Upper lobe of right lung (tissue), 1 donor: Measurements from ENCODE around the gene CRIP3. TPM values are rescaled to one million over a fixed set of nuclear protein-coding genes. Genes with fewer than 3 reads are reported as not detected.

ENCODE experiments used
- ATAC-seq: fragments of 200-7000 bp; cut with Tn5 transposase; one replicate; pipeline ENCODE4 v1.9.1; 2020; ENCODE audit warnings: mild to moderate bottlenecking, moderate library complexity
- DNase-seq: peaks from one replicate; pipeline ENCODE4 v3.0.0-alpha.2; 2020
- H3K27ac ChIP-seq: fragments of 200-600 bp; one replicate; pipeline ENCODE4 v1.8.0; 2022
- H3K27me3 ChIP-seq: fragments of 200-600 bp; one replicate; pipeline ENCODE4 v1.8.0; 2022; ENCODE audit warnings: mild to moderate bottlenecking
- H3K36me3 ChIP-seq: fragments of 200-600 bp; one replicate; pipeline ENCODE4 v1.8.0; 2022
- H3K4me1 ChIP-seq: fragments of 200-600 bp; one replicate; pipeline ENCODE4 v1.8.0; 2022
- H3K4me3 ChIP-seq: fragments of 200-600 bp; one replicate; pipeline ENCODE4 v1.8.0; 2022; ENCODE audit warnings: mild to moderate bottlenecking
- H3K9me3 ChIP-seq: fragments of 200-600 bp; one replicate; pipeline ENCODE4 v1.8.0; 2022
- intact Hi-C: fragments of 100-400 bp; cut with DNase I; formaldehyde crosslinking; loops from one replicate; pipeline ENCODE4 v1.11.0; 2022
- total RNA-seq: library from RNA; stranded (reverse); fragmentation: NEBNext Ultra II Directional; extraction: Animal tissue kit (Norgen Biotek cat#: 25700); gene quantifications from one replicate; pipeline ENCODE4 v1.2.1, GENCODE V29; 2021
- TF ChIP-seq, protein P1 (sequence below): fragments of 200-600 bp; IDR thresholded peaks from one replicate; pipeline ENCODE4 v1.8.0; 2022; ENCODE audit warnings: antibody characterized with exemption
- donor health status: DM: no; HTN: yes; CAD: no; lungs with severe emphysema.

The CRIP3 gene
- total RNA-seq, 1 donor from 2014 or later, result 0.90 TPM

DNA sequence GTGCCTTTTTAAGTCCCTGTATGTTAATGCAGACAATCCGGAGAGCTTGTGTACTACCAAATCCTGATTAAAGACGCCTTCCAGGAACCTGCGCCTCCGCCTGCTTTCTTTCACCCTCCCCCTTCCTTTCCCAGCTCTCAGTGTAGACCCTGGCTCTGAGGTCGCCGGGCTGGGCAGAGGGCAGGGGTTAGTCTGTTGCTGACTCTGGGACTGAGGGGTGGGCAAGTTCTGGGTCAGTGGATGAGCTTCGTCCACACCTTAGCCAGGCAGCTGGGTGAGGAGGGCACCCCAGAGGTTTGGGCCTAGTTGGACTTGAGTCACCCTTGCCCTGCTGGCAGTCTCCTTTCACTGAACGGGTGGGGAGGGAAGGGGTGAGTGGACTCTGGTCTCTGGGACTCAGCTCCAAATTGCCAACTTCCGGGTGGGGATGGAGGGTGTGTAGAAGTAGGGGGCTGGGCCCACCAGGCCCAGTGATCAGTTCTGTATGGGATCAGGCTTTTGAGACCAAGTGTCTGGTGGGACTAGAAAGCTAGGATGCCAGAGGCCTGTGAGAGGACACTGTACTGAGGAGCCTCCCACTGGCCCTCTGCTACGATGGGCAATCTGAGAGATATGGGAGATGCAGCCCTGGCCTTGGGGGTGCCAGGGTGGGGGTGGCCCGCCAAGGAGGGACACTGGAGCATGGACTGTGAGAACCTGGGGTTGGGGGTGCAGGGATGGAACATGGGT is 31.9 kb downstream of the CRIP3 start:
- Histone ChIP-seq H3K4me3 (peak overlapping the region; percentile 42), H3K36me3 (no peaks in the 10 kb centered on the region), H3K27me3 (peaks cover 25% of the 10 kb centered on the region), H3K4me1 (no peaks in the 10 kb centered on the region), H3K27ac (no peak overlapping the region), H3K9me3 (no peaks in the 10 kb centered on the region)
- ATAC-seq, result no peak
- DNase-seq, result no peak
- TF ChIP-seq, protein P1, sequence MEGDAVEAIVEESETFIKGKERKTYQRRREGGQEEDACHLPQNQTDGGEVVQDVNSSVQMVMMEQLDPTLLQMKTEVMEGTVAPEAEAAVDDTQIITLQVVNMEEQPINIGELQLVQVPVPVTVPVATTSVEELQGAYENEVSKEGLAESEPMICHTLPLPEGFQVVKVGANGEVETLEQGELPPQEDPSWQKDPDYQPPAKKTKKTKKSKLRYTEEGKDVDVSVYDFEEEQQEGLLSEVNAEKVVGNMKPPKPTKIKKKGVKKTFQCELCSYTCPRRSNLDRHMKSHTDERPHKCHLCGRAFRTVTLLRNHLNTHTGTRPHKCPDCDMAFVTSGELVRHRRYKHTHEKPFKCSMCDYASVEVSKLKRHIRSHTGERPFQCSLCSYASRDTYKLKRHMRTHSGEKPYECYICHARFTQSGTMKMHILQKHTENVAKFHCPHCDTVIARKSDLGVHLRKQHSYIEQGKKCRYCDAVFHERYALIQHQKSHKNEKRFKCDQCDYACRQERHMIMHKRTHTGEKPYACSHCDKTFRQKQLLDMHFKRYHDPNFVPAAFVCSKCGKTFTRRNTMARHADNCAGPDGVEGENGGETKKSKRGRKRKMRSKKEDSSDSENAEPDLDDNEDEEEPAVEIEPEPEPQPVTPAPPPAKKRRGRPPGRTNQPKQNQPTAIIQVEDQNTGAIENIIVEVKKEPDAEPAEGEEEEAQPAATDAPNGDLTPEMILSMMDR, result no peak
- intact Hi-C loops, result no loop called here

DNA sequence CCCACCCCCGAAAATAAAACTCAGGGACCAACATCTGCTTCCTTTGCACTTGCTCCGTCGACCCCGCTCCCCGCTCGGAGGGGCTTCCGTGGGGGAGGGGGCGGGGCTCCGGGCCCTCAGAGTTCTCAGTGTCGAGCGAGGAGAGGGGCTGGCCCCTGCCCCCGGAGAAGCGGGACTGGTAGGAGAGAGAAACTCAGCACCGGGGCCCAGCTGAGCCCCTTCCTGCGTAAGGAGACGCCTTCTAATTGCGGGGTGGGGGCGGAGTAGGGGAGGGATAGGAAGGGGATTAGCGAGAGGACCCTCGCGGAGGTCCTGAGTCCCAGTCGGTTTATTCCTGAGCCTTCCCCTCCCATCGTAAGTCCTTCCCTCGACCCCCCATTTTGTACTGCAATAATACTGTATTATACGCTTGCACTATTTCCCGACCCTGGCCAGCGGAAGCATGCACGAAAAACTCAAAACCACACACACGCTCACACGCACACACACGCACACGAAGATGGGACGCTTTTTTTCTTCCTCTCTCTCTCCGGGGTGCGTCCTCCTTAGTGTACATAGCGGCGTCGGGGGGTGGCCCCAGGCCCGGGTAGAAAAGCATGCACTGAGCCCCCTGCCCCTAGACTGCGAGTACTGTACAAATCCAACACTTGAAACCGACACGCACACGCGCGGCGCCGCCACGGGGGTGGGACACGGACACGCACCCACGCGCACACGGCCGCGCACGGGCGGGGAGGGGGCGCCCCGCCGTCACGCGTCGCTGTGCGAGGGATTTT is 32.6 kb downstream of the CRIP3 start:
- H3K4me1 ChIP-seq, result no peaks in the 10 kb centered on the region
- peaks cover 25% of the 10 kb centered on the region for H3K27me3 ChIP-seq
- no peak for DNase-seq
- TF ChIP-seq, protein P1, result no peak
- H3K4me3 ChIP-seq, result peak overlapping the region; percentile 42
- ATAC-seq, result no peak
- no peak overlapping the region for H3K27ac ChIP-seq
- no peaks in the 10 kb centered on the region for H3K36me3 ChIP-seq
- H3K9me3 ChIP-seq, result no peaks in the 10 kb centered on the region
- intact Hi-C loops, result no loop called here

DNA sequence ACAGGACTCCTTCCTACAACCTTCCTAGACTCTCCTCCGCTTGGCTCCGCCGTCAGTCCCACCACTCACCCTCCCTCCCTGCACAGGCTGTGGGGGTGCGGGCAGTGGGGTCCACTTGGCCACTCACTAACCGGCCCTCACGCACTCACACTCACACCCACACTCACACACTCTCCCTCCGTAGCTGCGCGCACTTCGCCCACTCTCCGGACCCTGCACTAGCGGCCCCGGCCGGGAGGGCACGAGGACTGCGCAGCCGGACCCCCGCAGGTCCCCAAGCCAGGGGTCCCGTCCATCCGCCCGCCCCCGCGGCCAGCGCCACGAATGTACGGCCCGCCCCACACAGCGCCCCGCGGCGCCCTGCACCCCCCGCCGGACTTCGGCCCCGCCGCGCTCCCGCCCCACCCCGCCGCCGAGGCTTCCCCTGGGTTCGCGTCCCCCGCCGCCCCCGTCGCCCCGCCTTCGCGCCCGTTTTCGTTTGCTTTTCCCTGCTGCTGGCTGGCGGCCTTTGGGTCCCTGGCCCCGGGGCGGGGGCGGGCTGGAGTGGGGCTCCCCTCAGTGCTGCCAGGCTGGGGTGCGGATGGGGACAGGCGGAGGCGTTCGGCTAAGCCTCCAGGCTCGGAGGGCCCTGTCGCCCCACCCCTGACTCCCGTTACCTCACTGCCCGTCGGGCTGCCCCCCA is 33.6 kb downstream of the CRIP3 start:
- peak; percentile 68 for DNase-seq
- H3K4me3 ChIP-seq, result peak overlapping the region; percentile 42

DNA sequence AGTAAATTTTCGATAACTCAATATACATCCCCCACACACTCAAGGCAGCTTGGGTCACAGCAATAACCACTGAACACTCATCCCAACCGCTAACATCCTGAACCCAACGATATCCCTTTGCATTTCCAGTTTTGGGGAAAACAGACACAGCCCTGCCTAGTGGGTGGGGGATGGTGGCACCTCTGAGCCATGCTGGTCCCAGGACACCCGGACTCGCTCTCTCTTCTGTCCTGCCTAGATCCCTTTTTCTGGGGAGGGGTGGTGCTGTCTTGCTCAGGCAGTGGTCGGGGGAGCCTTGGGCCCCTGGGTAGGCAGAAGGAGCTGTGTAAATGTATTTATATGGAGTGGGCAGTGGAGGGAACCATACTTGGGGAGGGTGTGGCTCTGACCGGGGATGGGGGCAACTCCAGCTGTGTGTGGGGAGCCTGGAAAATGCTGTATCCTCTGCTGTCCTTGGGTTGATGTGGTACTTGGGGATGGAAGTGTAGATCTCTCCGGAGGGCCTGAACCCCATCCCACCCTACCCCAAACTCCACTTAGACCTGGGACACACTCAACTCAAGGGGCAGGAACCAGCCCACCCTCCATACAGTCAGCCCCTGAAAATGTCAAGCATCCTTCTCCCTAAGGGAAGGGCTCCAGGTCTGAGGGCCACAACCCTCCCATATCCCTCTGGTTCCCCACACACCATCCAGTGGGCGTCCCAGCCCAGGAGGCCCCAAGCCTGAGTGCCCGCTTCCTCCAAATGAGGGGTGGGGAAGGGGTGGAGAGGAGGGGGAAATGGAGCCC is 34.3 kb downstream of the CRIP3 start:
- H3K4me1 ChIP-seq, result peaks cover 1% of the 10 kb centered on the region
- H3K9me3 ChIP-seq, result no peaks in the 10 kb centered on the region
- ATAC-seq (no peak), DNase-seq (no peak)
- intact Hi-C loops, result no loop called here
- H3K4me3 ChIP-seq, result no peak overlapping the region
- no peak overlapping the region for H3K27ac ChIP-seq
- TF ChIP-seq, protein P1, result no peak
- H3K36me3 ChIP-seq, result no peaks in the 10 kb centered on the region
- H3K27me3 ChIP-seq, result peaks cover 31% of the 10 kb centered on the region

More for the DNA sequence above, 33.6 kb downstream of the CRIP3 start:
- ATAC-seq, result peak; percentile 5
- intact Hi-C loops, result no loop called here
- H3K27me3 ChIP-seq, result peaks cover 25% of the 10 kb centered on the region
- H3K4me1 ChIP-seq, result no peaks in the 10 kb centered on the region
- H3K27ac ChIP-seq, result no peak overlapping the region
- TF ChIP-seq, protein P1, result no peak
- H3K36me3 ChIP-seq, result no peaks in the 10 kb centered on the region
- H3K9me3 ChIP-seq, result no peaks in the 10 kb centered on the region

DNA sequence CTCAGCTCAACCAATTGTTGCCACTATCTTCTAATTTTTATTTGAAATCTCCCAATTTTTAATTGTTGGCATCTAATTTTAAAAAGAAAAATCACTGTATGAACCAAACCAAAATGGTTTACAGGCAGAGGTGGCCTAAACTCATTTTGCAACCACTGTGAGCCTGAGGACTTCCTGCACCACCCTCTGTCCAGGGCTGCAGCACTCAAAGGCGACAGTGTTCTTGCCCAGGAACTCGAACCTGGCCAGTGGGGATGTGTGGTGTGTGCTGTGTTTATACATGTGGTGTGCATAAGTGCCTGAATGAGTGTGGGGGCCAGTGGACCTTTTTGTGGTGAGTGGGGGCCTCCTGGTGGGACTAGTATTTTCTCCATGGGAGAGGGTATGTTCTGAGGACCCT is 34.9 kb downstream of the CRIP3 start:
- Histone ChIP-seq H3K4me3 (no peak overlapping the region), H3K27me3 (peaks cover 33% of the 10 kb centered on the region), H3K4me1 (peaks cover 6% of the 10 kb centered on the region), H3K27ac (no peak overlapping the region), H3K9me3 (no peaks in the 10 kb centered on the region), H3K36me3 (no peaks in the 10 kb centered on the region)
- intact Hi-C loops, result no loop called here
- TF ChIP-seq, protein P1, result no peak
- ATAC-seq (no peak), DNase-seq (no peak)
